HFFc6 (cell line): ENCODE data around the gene H3-3A. TPM values are rescaled to one million over a fixed set of nuclear protein-coding genes. Genes with fewer than 3 reads are reported as not detected.

ENCODE experiments used
- DNase-seq: peaks from one replicate; pipeline ENCODE4 v3.0.0-alpha.2; 2018
- H3K27ac Mint-ChIP-seq: 2 replicates; pipeline ENCODE4 v1.8.0; 2020; ENCODE audit warnings: mild to moderate bottlenecking, mixed read lengths
- H3K27me3 Mint-ChIP-seq: 2 replicates; pipeline ENCODE4 v1.8.0; 2021; ENCODE audit warnings: mild to moderate bottlenecking, moderate library complexity, mixed read lengths; ENCODE audit not compliant: insufficient read depth
- H3K36me3 Mint-ChIP-seq: 2 replicates; pipeline ENCODE4 v1.8.0; 2021; ENCODE audit warnings: low read depth, mixed read lengths
- H3K4me1 Mint-ChIP-seq: 2 replicates; pipeline ENCODE4 v1.8.0; 2020; ENCODE audit warnings: low read depth, mixed read lengths
- H3K4me3 Mint-ChIP-seq: 2 replicates; pipeline ENCODE4 v1.8.0; 2020; ENCODE audit warnings: mild to moderate bottlenecking, moderate library complexity, mixed read lengths
- H3K9me3 Mint-ChIP-seq: 2 replicates; pipeline ENCODE4 v1.8.0; 2020; ENCODE audit warnings: mild to moderate bottlenecking, mixed read lengths
- CTCF ChIP-seq: fragments of 200-600 bp; sonication (generic); IDR thresholded peaks from 2 replicates; pipeline ENCODE4 v1.5.0; 2021; ENCODE audit warnings: antibody characterized with exemption, mild to moderate bottlenecking
- total RNA-seq, 6 experiments: library from RNA; stranded (reverse); fragmentation: NEBNext Ultra II Directional; extraction: Animal tissue kit (Norgen Biotek cat#: 25700); gene quantifications; 2 replicates in 1 of 6; 3 replicates in 5 of 6; pipeline ENCODE4 v1.2.3, GENCODE V29; 2021

Gene H3-3A
- total RNA-seq, 6 experiments from 2014 or later, result 307 to 338 (median 326) TPM

GRCh38 chr1:226061068-226061840 lies 1.3 kb upstream of the H3-3A start:
- H3K9me3 Mint-ChIP-seq, result no peaks in the 10 kb centered on the region
- no peak for TF ChIP-seq CTCF
- peak overlapping the region; percentile 93 for H3K4me3 Mint-ChIP-seq
- peaks cover 2% of the 10 kb centered on the region for H3K27me3 Mint-ChIP-seq
- no peak for DNase-seq
- H3K27ac Mint-ChIP-seq, result peak overlapping the region; percentile 93
- peaks cover 18% of the 10 kb centered on the region for H3K36me3 Mint-ChIP-seq
- H3K4me1 Mint-ChIP-seq, result peaks cover 33% of the 10 kb centered on the region

GRCh38 chr1:226061841-226062557 lies 517 bp upstream of the H3-3A start:
- peaks cover 22% of the 10 kb centered on the region for H3K36me3 Mint-ChIP-seq
- DNase-seq, result peak; percentile 66
- peaks cover 38% of the 10 kb centered on the region for H3K4me1 Mint-ChIP-seq
- H3K4me3 Mint-ChIP-seq, result peak overlapping the region; percentile 93
- peak overlapping the region; percentile 93 for H3K27ac Mint-ChIP-seq
- no peak for TF ChIP-seq CTCF
- no peaks in the 10 kb centered on the region for H3K9me3 Mint-ChIP-seq
- peaks cover 2% of the 10 kb centered on the region for H3K27me3 Mint-ChIP-seq

DNA sequence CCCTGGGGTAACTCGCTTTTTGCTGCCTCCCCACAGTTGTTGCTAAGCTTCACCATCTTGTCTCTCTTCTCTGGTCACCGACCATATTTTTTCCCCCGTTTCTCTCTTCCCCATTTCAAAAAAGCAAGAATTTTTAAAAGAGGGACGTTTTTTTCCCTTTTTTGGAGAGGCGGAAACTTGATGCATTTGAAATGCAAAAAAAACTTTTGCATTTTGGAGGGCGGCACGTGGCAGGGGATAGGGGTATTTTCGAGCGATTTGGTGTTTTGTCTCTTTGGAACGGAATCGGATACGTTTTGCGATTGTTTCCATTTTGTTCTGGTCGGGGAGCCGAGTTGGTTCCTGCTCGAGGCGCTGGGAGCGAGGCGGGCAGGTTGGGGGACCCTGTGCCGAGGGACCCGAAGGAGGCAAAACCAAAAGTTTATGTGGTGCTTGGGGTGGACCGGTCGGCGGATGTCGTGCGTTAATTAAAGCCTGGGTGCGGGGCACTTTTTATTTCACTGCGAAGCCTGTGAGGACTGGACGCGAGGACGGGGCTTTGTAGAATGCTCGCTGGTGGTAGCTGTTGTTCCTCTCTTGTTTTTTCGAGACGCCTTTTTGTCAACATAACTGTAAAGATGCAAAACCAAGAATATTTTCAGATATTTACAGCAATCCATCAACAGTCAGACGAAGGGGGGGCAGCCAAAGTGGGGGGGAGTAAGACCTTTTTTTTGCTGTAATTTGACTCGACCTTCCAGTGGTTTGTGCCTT lies 884 bp downstream of the H3-3A start:
- Mint-ChIP-seq H3K27ac (peak overlapping the region; percentile 98), H3K9me3 (no peaks in the 10 kb centered on the region), H3K4me1 (peaks cover 38% of the 10 kb centered on the region), H3K27me3 (peaks cover 2% of the 10 kb centered on the region), H3K36me3 (peaks cover 27% of the 10 kb centered on the region), H3K4me3 (peak overlapping the region; percentile 98)
- DNase-seq, result peak; percentile 26
- TF ChIP-seq CTCF, result no peak

DNA sequence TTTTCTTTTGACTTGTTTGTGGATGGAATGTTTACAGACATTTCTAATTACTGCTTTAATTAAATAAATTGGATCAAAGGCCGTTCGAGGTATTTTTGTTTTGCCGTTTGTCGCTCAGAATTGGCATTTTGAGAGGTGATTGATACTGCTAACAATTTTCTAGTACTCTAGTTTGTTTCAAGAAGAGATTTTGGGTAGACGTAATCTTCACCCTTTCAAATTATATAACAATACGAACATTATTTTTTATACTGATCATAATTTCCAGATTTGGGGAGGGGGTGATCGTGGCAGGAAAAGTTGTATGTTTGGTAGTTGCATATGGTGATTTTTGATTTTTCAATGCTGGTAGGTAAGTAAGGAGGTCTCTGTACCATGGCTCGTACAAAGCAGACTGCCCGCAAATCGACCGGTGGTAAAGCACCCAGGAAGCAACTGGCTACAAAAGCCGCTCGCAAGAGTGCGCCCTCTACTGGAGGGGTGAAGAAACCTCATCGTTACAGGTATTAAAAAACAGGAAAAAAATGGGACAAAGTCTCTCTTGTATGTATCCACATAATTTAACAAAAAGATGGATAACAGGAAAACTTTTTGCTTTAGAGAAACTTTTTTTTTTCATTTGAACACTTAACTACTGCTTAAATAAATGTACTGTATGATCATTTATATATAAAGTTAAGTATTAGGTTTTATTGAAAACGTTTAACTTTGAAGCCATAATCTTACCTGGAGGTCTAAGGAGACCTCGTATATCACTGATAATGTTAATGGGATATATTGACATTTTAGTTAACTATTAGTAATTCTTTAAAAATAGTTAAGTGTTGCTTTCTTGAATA lies 1.7 kb downstream of the H3-3A start:
- H3K27me3 Mint-ChIP-seq, result peaks cover 2% of the 10 kb centered on the region
- H3K36me3 Mint-ChIP-seq, result peaks cover 32% of the 10 kb centered on the region
- H3K9me3 Mint-ChIP-seq, result no peaks in the 10 kb centered on the region
- H3K27ac Mint-ChIP-seq, result peak overlapping the region; percentile 98
- peak; percentile 89 for TF ChIP-seq CTCF
- peak; percentile 9 for DNase-seq
- peak overlapping the region; percentile 98 for H3K4me3 Mint-ChIP-seq
- peaks cover 38% of the 10 kb centered on the region for H3K4me1 Mint-ChIP-seq

DNA sequence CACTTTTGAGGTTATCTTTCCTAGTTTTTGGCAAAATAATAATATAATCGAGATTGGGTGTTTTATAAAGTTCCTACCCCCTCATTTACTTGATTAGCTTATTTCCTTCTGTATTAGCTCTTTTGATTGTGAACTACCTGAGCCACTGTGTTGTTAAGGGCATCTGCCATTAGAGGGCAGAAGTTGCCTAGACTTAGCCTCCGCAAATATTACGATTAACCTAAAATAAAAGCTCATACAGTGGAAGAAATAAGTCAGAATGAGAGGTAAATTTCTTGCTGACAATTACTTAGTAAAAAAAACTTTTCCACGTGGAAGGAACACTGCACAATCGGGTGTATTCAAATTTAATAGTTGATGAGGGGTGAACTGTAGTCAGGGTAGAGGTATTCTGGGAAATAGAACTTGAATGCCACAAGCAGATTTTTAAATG lies 2.3 kb downstream of the H3-3A start:
- Mint-ChIP-seq H3K4me1 (peaks cover 38% of the 10 kb centered on the region), H3K27me3 (peaks cover 2% of the 10 kb centered on the region), H3K9me3 (no peaks in the 10 kb centered on the region), H3K4me3 (peak overlapping the region; percentile 98), H3K36me3 (peaks cover 34% of the 10 kb centered on the region), H3K27ac (peak overlapping the region; percentile 19; the same call in 1 of the 2 replicates)
- TF ChIP-seq CTCF, result peak; percentile 3; the same call in 1 of the 2 replicates
- peak; percentile 52 for DNase-seq
